ENCODE measurements around the gene NDUFS8.

- TF ChIP-seq JUND (IDR thresholded peaks at IDR 0.05) (no peak), CTCF (IDR thresholded peaks at IDR 0.05; ENCODE audit: low read depth, low read length, missing input control) (no peak), ATF3 (IDR thresholded peaks at IDR 0.05) (no peak), RAD21 (IDR thresholded peaks at IDR 0.05) (no peak), FOXA1 (IDR thresholded peaks at IDR 0.05) (no peak), TAF1 (conservative IDR thresholded peaks at IDR 0.05) (no peak), MAX (IDR thresholded peaks at IDR 0.05) (no peak), GABPA (IDR thresholded peaks at IDR 0.05 in 1 of 2, conservative IDR thresholded peaks at IDR 0.05 in 1 of 2) (no peak), RXRA (IDR thresholded peaks at IDR 0.05) (no peak), ZBTB33 (IDR thresholded peaks at IDR 0.05) (no peak), EGR1 (IDR thresholded peaks at IDR 0.05; ENCODE audit: low read depth in 2 of 2) (no peak), YY1 (IDR thresholded peaks at IDR 0.05) (no peak), SP1 (IDR thresholded peaks at IDR 0.05) (peak; percentile 46)
Observed at GRCh38 chr11:68039526-68040086, 9.1 kb downstream of the NDUFS8 start.

All from liver (tissue), 3 donors.